Measurements from ENCODE around the gene HSP90AB1.

Gene HSP90AB1

DNA sequence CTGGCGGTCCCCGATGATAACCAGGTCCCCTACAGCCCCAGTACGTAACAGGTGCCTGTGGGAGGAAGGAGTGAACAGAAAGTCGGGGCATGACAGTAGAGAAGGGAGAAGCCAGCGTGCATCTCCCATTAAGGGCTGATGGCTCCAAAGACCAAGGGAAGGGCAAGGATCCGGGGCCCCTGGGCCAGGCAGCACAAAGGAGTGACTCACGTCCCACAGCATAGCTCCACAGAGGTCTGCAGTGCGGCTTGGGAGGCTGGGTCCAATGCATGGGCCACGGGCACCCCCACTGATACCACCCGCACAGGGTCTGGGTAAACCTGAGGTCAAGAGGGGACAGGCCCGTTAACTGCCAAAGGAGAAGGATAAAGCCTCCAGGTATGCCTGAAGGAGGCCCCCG lies 56.0 kb downstream of the HSP90AB1 start:
- FAIRE-seq (no peak), DNase-seq (ENCODE audit: extremely low spot score, insufficient read length, low read depth) (no peak)

All from GM18507 (cell line).